GM21447 (cell line): Measurements from ENCODE around the gene SMIM7.
"Not testable (repeated sequence)": the region's sequence is repeated elsewhere in the genome, so short reads cannot be mapped to it uniquely, and the experiment has no call there.

Experiments used
- ATAC-seq: cut with Tn5 transposase; IDR thresholded peaks from one replicate; pipeline ENCODE4 v1.9.1; 2021; ENCODE audit not compliant: unreplicated experiment

SMIM7 gene

GRCh38 chr19:16655727-16656126, 4.2 kb downstream of the SMIM7 start:
- ATAC-seq, result no peak

GRCh38 chr19:16654627-16655026, 5.3 kb downstream of the SMIM7 start:
- no peak for ATAC-seq

GRCh38 chr19:16654140-16654539, 5.8 kb downstream of the SMIM7 start:
- ATAC-seq, result no peak

- ATAC-seq, result no peak
Measured at GRCh38 chr19:16652854-16653253, 7.1 kb downstream of the SMIM7 start.

- not testable (repeated sequence) for ATAC-seq
Measured at GRCh38 chr19:16651421-16652188, 8.3 kb downstream of the SMIM7 start.

GRCh38 chr19:16650821-16651220, 9.1 kb downstream of the SMIM7 start:
- no peak for ATAC-seq

- ATAC-seq, result no peak
Measured at GRCh38 chr19:16649734-16650133, 10.2 kb downstream of the SMIM7 start.

GRCh38 chr19:16645140-16645539, 14.8 kb downstream of the SMIM7 start:
- no peak for ATAC-seq

- no peak for ATAC-seq
Measured at GRCh38 chr19:16641695-16642094, 18.2 kb downstream of the SMIM7 start.

- ATAC-seq, result no peak
Measured at GRCh38 chr19:16640951-16641350, 19.0 kb downstream of the SMIM7 start.

- ATAC-seq, result no peak
Measured at GRCh38 chr19:16638666-16639065, 21.3 kb downstream of the SMIM7 start.

- ATAC-seq, result no peak
Measured at GRCh38 chr19:16637535-16637934, 22.4 kb downstream of the SMIM7 start.

GRCh38 chr19:16631465-16631864, 28.5 kb downstream of the SMIM7 start:
- ATAC-seq, result no peak

GRCh38 chr19:16628984-16629691, 30.8 kb downstream of the SMIM7 start:
- no peak for ATAC-seq

- peak; percentile 77 for ATAC-seq
Measured at GRCh38 chr19:16628183-16628983, 31.6 kb downstream of the SMIM7 start, which contains the start of gene MED26. Gene MED26 (minus strand): TSS chr19:16628204. CDS start chr19:16627943, 261 bp downstream.

GRCh38 chr19:16627928-16628182, 32.1 kb downstream of the SMIM7 start:
- ATAC-seq, result no peak

GRCh38 chr19:16627193-16627927, 32.6 kb downstream of the SMIM7 start:
- ATAC-seq, result peak; percentile 2

GRCh38 chr19:16626796-16627192, 33.1 kb downstream of the SMIM7 start:
- ATAC-seq, result no peak

- ATAC-seq, result no peak
Measured at GRCh38 chr19:16625163-16625958, 34.6 kb downstream of the SMIM7 start.

- ATAC-seq, result no peak
Measured at GRCh38 chr19:16624236-16624635, 35.7 kb downstream of the SMIM7 start.
